Keratinocyte (primary cell): Measurements from ENCODE around the gene NCEH1. TPM values are rescaled to one million over a fixed set of nuclear protein-coding genes. Genes with fewer than 3 reads are reported as not detected.

ENCODE experiments used
- DNase-seq: peaks from one replicate; pipeline ENCODE4 v3.0.0-alpha.2; 2011; ENCODE audit warnings: low read depth, missing footprints, low spot score
- FAIRE-seq: peaks from 2 replicates; lab custom pipeline; 2011; peaks lifted over from hg19 to GRCh38; lab: Jason Lieb, UNC
- H2AFZ ChIP-seq: 2 replicates; pipeline ENCODE4 v1.6.0; 2012; ENCODE audit warnings: low read length, control low read depth, inconsistent platforms; ENCODE audit not compliant: control insufficient read depth
- H3K27ac ChIP-seq: 2 replicates; pipeline ENCODE4 v1.5.1; 2011; ENCODE audit warnings: low read length; ENCODE audit not compliant: control insufficient read depth, insufficient read depth
- H3K27me3 ChIP-seq: 3 replicates; pipeline ENCODE4 v1.6.0; 2011; ENCODE audit warnings: low read length; ENCODE audit not compliant: control insufficient read depth, insufficient read depth; ENCODE audit errors: extremely low read depth
- H3K36me3 ChIP-seq, 2 experiments: 2 replicates in 1 of 2; 3 replicates in 1 of 2; pipeline ENCODE4 v1.5.1; 2011; ENCODE audit warnings: low read length in 2 of 2, mild to moderate bottlenecking in 1 of 2; ENCODE audit not compliant: control insufficient read depth in 2 of 2, insufficient read depth in 2 of 2; ENCODE audit errors: extremely low read depth in 1 of 2
- H3K4me1 ChIP-seq: 3 replicates; pipeline ENCODE4 v1.5.1; 2011; ENCODE audit warnings: low read length; ENCODE audit not compliant: control insufficient read depth, insufficient read depth; ENCODE audit errors: extremely low read depth
- H3K4me2 ChIP-seq: 3 replicates; pipeline ENCODE4 v1.6.0; 2011; ENCODE audit warnings: low read depth, low read length; ENCODE audit not compliant: control insufficient read depth, insufficient read depth; ENCODE audit errors: extremely low read depth
- H3K4me3 ChIP-seq, 3 experiments: fragments of 200-600 bp in 1 of 3; sonication (generic) in 1 of 3; 2 replicates in 2 of 3; 3 replicates in 1 of 3; pipeline ENCODE4 v1.5.1; 2011 to 2016; ENCODE audit warnings: low read length in 3 of 3, mild to moderate bottlenecking in 3 of 3, control low read depth in 2 of 3, inconsistent platforms in 1 of 3, low read depth in 1 of 3, mixed read lengths in 1 of 3, mixed run types in 1 of 3, moderate library complexity in 1 of 3; ENCODE audit not compliant: control insufficient read depth in 2 of 3, insufficient read depth in 2 of 3; ENCODE audit errors: extremely low read depth in 1 of 3
- H3K79me2 ChIP-seq: 2 replicates; pipeline ENCODE4 v1.6.0; 2012; ENCODE audit warnings: low read length; ENCODE audit not compliant: control insufficient read depth, insufficient read depth
- H3K9ac ChIP-seq: 3 replicates; pipeline ENCODE4 v1.6.0; 2011; ENCODE audit warnings: low read length; ENCODE audit not compliant: control insufficient read depth, insufficient read depth; ENCODE audit errors: extremely low read depth
- H3K9me1 ChIP-seq: 3 replicates; pipeline ENCODE4 v1.6.0; 2011; ENCODE audit warnings: low read length; ENCODE audit not compliant: control insufficient read depth, insufficient read depth; ENCODE audit errors: extremely low read depth
- H3K9me3 ChIP-seq: 2 replicates; pipeline ENCODE4 v1.5.1; 2012; ENCODE audit warnings: low read depth, low read length; ENCODE audit not compliant: control insufficient read depth
- H4K20me1 ChIP-seq: 3 replicates; pipeline ENCODE4 v1.6.0; 2011; ENCODE audit warnings: low read length; ENCODE audit not compliant: control insufficient read depth, insufficient read depth; ENCODE audit errors: extremely low read depth
- EZH2 ChIP-seq: IDR thresholded peaks from one replicate; pipeline ENCODE4 v1.6.1; 2012; ENCODE audit warnings: inconsistent platforms, mild to moderate bottlenecking, low read length, moderate library complexity
- dilution Hi-C: fragments of 300-500 bp; cut with MboI; formaldehyde crosslinking; loops from one replicate; pipeline ENCODE4 v1.7.0; 2020; ENCODE audit warnings: low sequenced_read_pairs; ENCODE audit not compliant: extremely low pct_ligation_motif_present
- polyA plus RNA-seq, 5 experiments: library from polyadenylated mRNA; depleted of rRNA in 3 of 5; stranded (reverse) in 3 of 5; stranded (forward) in 1 of 5; unstranded in 1 of 5; fragments of >200 nt; gene quantifications; 1 replicate in 1 of 5; 2 replicates in 3 of 5; 3 replicates in 1 of 5; pipeline versions ENCODE4 v1.2.1 to v1.2.3, GENCODE V29; 2011 to 2012; ENCODE audit warnings: missing spikeins in 2 of 5, low read depth in 1 of 5, low replicate concordance in 1 of 5
- TF ChIP-seq, protein P1 (sequence below), 3 experiments: IDR thresholded peaks in 1 of 3; conservative IDR thresholded peaks in 1 of 3; optimal IDR thresholded peaks in 1 of 3; 2 replicates in 2 of 3; 3 replicates in 1 of 3; pipeline versions ENCODE3 to v1.5.1; 2011; ENCODE audit warnings: low read length in 3 of 3, mild to moderate bottlenecking in 3 of 3, moderate library complexity in 2 of 3, control low read depth in 1 of 3, inconsistent platforms in 1 of 3; ENCODE audit not compliant: insufficient read depth in 2 of 3; ENCODE audit errors: extremely low read depth in 1 of 3

NCEH1 gene
- polyA plus RNA-seq, 1 donor (not counting 4 experiments of a cell fraction or from before 2014, with no cell fraction given): 13.2 TPM

DNA sequence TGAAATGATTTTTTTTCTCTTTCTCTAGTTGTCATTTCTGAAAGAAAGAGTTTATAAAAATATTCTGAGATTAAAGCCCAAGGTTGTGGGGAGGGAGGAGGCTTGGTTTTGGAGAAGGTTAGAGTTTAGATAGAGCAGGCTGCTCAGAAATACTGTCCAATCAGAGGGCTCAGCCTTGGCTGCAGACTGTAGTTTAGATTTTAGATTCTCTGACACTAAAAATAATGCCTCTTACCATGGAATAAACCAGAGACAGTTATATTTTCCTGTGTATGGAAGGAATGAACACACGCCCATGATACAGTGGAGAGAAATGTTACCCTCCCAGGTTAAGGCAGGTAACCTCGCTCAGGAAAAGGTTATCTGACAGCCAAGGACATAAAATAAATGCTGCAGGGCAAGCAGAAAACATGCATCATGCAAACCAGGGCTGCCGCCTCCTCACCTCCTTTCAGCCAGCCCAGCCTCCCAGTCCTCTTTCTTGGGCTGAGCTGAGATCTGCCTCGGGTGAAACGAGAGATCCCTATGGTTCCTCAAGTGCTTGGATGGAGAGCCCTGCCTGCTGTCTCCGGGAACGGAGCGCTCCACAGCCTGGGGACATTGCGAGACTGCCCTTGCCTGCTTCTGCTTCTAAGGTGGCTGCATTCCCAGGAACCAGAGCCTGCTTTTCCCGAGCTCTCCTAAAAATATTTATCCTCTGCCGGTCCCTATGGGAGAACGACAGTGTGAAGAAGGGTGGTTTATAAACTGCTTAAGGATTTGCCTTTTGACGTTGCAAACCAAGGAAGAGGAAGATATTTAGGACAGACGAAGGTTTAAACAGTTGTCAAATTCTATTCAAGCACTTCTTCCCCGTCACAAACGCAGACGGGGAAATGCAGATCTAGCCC, 848 bp downstream of the NCEH1 start:
- Histone ChIP-seq H3K4me3 (peak overlapping the region; percentile 66 to 88 (median 84)), H3K79me2 (peaks cover 20% of the 10 kb centered on the region), H3K9me3 (no peaks in the 10 kb centered on the region), H3K36me3 (no peaks in the 10 kb centered on the region), H4K20me1 (no peaks in the 10 kb centered on the region), H3K27ac (peak overlapping the region; percentile 85), H3K9me1 (no peaks in the 10 kb centered on the region), H3K9ac (peak overlapping the region; percentile 84), H3K4me1 (peaks cover 24% of the 10 kb centered on the region), H2AFZ (peak overlapping the region; percentile 98), H3K27me3 (no peaks in the 10 kb centered on the region), H3K4me2 (peak overlapping the region; percentile 98)
- TF ChIP-seq EZH2: no peak
- TF ChIP-seq, protein P1, sequence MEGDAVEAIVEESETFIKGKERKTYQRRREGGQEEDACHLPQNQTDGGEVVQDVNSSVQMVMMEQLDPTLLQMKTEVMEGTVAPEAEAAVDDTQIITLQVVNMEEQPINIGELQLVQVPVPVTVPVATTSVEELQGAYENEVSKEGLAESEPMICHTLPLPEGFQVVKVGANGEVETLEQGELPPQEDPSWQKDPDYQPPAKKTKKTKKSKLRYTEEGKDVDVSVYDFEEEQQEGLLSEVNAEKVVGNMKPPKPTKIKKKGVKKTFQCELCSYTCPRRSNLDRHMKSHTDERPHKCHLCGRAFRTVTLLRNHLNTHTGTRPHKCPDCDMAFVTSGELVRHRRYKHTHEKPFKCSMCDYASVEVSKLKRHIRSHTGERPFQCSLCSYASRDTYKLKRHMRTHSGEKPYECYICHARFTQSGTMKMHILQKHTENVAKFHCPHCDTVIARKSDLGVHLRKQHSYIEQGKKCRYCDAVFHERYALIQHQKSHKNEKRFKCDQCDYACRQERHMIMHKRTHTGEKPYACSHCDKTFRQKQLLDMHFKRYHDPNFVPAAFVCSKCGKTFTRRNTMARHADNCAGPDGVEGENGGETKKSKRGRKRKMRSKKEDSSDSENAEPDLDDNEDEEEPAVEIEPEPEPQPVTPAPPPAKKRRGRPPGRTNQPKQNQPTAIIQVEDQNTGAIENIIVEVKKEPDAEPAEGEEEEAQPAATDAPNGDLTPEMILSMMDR (optimal IDR thresholded peaks at IDR 0.05 in 1 of 3, IDR thresholded peaks at IDR 0.05 in 1 of 3, conservative IDR thresholded peaks at IDR 0.05 in 1 of 3; ENCODE audit: extremely low read depth in 1 of 3, insufficient read depth in 2 of 3, low read length in 3 of 3): no peak
- DNase-seq: no peak
- dilution Hi-C loops: no loop called here
- FAIRE-seq: no peak

DNA sequence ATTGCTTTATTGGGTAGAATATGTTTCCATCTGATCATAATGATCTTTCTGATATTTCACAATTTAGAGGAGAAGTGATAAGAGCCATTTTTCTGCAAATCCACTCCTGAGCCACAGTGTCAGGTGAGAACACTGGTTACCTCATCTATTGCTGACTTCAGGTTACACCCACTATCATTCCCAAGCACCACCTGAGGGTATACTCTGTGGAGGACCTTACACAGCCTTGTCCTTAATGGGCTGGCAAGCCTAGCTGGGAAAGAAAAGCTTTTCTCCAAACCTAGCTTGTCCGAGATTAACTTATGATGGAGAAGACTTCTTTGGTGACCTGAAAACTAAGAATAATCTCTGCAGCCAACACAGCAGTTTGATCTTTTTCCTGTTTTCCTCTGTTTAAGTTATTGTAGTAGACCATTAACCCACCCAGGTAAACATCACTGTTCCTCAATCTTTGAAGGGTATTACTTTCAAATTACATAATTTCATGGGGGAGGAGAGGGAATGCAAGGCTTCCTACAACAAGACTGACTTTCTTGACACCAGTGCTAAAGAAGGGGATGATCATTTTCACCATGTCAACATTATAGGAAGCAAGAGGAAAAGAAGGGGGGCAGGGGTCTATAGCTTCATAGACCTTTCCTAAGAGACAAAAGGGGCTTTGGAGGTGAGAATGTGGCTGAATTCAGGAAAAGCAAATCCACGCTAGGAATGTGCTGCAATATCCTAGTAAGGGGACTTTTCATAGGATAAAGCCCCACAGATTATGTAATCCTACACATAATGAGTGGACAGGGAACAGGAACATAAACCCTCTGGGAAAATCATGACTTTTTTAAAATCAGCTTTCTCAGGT, 1.7 kb downstream of the NCEH1 start:
- FAIRE-seq: no peak
- dilution Hi-C loops: no loop called here
- H3K4me1 ChIP-seq: peaks cover 24% of the 10 kb centered on the region

More for the DNA sequence above, 1.7 kb downstream of the NCEH1 start:
- Histone ChIP-seq H4K20me1 (no peaks in the 10 kb centered on the region), H3K9me1 (no peaks in the 10 kb centered on the region), H3K9me3 (no peaks in the 10 kb centered on the region), H3K4me2 (peak overlapping the region; percentile 98), H3K4me3 (peak overlapping the region in 2 of 3 experiments; percentile 84 to 88), H3K36me3 (no peaks in the 10 kb centered on the region), H2AFZ (no peak overlapping the region), H3K27ac (peak overlapping the region; percentile 85), H3K9ac (peak overlapping the region; percentile 84), H3K27me3 (no peaks in the 10 kb centered on the region), H3K79me2 (peaks cover 20% of the 10 kb centered on the region)
- DNase-seq: no peak
- no peak for TF ChIP-seq EZH2
- TF ChIP-seq, protein P1 (optimal IDR thresholded peaks at IDR 0.05 in 1 of 3, IDR thresholded peaks at IDR 0.05 in 1 of 3, conservative IDR thresholded peaks at IDR 0.05 in 1 of 3; ENCODE audit: extremely low read depth in 1 of 3, insufficient read depth in 2 of 3, low read length in 3 of 3): no peak
